Measurements from ENCODE around the gene ZBTB18.

Gene ZBTB18

DNA sequence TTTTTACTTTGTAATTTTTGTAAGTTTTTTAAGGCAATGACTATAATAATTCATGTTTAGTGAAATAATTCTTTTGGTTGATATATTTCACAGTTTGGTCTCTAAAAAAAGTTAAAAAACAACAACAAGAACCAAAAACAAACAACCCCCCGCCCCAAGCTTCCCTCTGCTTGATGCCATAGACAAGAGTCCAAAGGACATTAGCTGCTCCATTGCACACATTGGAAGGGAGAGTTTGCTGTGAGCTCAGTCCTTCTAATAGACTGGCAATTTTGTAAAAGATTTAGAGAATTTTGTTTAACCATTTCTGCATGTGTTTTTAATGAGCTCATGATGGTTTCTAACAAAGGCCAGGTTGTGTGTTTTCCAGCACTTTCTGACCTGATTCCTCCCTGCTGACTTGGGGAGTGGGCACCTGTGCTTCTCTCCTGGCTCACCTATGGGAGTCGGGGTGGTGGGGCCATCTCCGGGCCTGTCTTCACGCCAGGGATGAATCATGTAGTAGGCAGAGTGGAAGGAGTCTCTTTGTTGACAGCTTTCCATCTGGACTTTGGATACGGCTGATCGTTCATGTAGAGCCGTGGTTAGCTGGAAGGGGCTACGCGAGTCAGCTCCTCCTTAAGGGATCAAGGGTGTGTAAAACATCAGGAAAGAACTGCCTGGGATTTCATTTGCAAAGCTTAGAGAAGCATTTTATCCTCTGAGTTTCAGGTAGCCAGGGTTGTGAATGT, 14.1 kb downstream of the ZBTB18 start:
- Histone ChIP-seq H2AFZ (ENCODE audit: low read depth, low read length, severe bottlenecking) (no peak overlapping the region), H3K4me2 (ENCODE audit: low read depth, low read length, poor library complexity, severe bottlenecking) (no peak overlapping the region), H3K79me2 (ENCODE audit: insufficient read depth, low read length) (no peaks in the 10 kb centered on the region), H3K9me2 (replicated peaks; ENCODE audit: insufficient read depth, low read length) (no peaks in the 10 kb centered on the region), H3K4me3 (ENCODE audit: insufficient read depth, low read length, poor library complexity, severe bottlenecking) (no peak overlapping the region), H4K20me1 (ENCODE audit: low read depth, low read length) (no peaks in the 10 kb centered on the region), H3K9me3 (ENCODE audit: insufficient read depth, low read length) (no peaks in the 10 kb centered on the region), H3K9ac (ENCODE audit: low read length) (no peak overlapping the region), H3F3A (ENCODE audit: insufficient read depth) (no peaks in the 10 kb centered on the region), H3K27ac (ENCODE audit: low read depth, low read length) (no peak overlapping the region), H3K27me3 (ENCODE audit: low read length) (no peaks in the 10 kb centered on the region), H3K36me3 (ENCODE audit: low read length) (no peaks in the 10 kb centered on the region)
- no peak for TF ChIP-seq EZH2phosphoT487 (conservative IDR thresholded peaks at IDR 0.05; ENCODE audit: low read length)
- TF ChIP-seq, protein P1, sequence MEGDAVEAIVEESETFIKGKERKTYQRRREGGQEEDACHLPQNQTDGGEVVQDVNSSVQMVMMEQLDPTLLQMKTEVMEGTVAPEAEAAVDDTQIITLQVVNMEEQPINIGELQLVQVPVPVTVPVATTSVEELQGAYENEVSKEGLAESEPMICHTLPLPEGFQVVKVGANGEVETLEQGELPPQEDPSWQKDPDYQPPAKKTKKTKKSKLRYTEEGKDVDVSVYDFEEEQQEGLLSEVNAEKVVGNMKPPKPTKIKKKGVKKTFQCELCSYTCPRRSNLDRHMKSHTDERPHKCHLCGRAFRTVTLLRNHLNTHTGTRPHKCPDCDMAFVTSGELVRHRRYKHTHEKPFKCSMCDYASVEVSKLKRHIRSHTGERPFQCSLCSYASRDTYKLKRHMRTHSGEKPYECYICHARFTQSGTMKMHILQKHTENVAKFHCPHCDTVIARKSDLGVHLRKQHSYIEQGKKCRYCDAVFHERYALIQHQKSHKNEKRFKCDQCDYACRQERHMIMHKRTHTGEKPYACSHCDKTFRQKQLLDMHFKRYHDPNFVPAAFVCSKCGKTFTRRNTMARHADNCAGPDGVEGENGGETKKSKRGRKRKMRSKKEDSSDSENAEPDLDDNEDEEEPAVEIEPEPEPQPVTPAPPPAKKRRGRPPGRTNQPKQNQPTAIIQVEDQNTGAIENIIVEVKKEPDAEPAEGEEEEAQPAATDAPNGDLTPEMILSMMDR (IDR thresholded peaks at IDR 0.05; ENCODE audit: insufficient read depth, low read length, poor library complexity, severe bottlenecking) = no peak

DNA sequence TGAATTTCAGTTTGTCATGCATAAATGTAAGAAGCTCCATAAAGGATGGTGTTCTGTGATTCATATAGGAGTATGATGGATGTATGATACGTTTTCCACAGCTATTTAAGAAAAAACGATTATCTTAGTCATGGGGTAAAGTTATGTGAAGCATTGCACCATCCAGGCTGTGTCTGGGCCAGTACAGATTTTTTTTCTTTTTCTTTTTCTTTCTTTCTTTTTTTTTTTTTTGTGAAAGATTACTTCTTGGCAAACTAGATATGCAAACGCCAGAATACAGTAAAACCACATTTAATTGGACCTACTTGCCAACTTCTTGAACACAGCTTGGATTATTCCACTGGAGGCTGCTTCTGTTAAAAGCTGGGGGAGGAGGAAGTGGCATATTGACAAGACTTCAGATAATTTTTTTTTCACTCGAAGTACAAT, 14.9 kb downstream of the ZBTB18 start:
- no peak overlapping the region for H3K27ac ChIP-seq (ENCODE audit: low read depth, low read length)
- H2AFZ ChIP-seq (ENCODE audit: low read depth, low read length, severe bottlenecking) = no peak overlapping the region
- no peaks in the 10 kb centered on the region for H3K9me2 ChIP-seq (replicated peaks; ENCODE audit: insufficient read depth, low read length)
- H3K36me3 ChIP-seq (ENCODE audit: low read length) = no peaks in the 10 kb centered on the region
- H3K9me3 ChIP-seq (ENCODE audit: insufficient read depth, low read length) = no peaks in the 10 kb centered on the region
- H3F3A ChIP-seq (ENCODE audit: insufficient read depth) = no peaks in the 10 kb centered on the region
- H3K79me2 ChIP-seq (ENCODE audit: insufficient read depth, low read length) = no peaks in the 10 kb centered on the region
- TF ChIP-seq, protein P1 (IDR thresholded peaks at IDR 0.05; ENCODE audit: insufficient read depth, low read length, poor library complexity, severe bottlenecking) = no peak
- H3K9ac ChIP-seq (ENCODE audit: low read length) = no peak overlapping the region
- no peak overlapping the region for H3K4me3 ChIP-seq (ENCODE audit: insufficient read depth, low read length, poor library complexity, severe bottlenecking)
- H4K20me1 ChIP-seq (ENCODE audit: low read depth, low read length) = no peaks in the 10 kb centered on the region
- H3K4me2 ChIP-seq (ENCODE audit: low read depth, low read length, poor library complexity, severe bottlenecking) = no peak overlapping the region
- H3K27me3 ChIP-seq (ENCODE audit: low read length) = no peaks in the 10 kb centered on the region

GRCh38 chr1:244066954-244067716, 16.1 kb downstream of the ZBTB18 start:
- no peaks in the 10 kb centered on the region for H3K36me3 ChIP-seq (ENCODE audit: low read length)
- no peaks in the 10 kb centered on the region for H3K79me2 ChIP-seq (ENCODE audit: insufficient read depth, low read length)
- H2AFZ ChIP-seq (ENCODE audit: low read depth, low read length, severe bottlenecking) = no peak overlapping the region
- no peak overlapping the region for H3K4me3 ChIP-seq (ENCODE audit: insufficient read depth, low read length, poor library complexity, severe bottlenecking)
- no peak overlapping the region for H3K27ac ChIP-seq (ENCODE audit: low read depth, low read length)
- H3K4me2 ChIP-seq (ENCODE audit: low read depth, low read length, poor library complexity, severe bottlenecking) = no peak overlapping the region
- H3K27me3 ChIP-seq (ENCODE audit: low read length) = no peaks in the 10 kb centered on the region
- H4K20me1 ChIP-seq (ENCODE audit: low read depth, low read length) = no peaks in the 10 kb centered on the region
- H3K9ac ChIP-seq (ENCODE audit: low read length) = no peak overlapping the region
- no peaks in the 10 kb centered on the region for H3K9me2 ChIP-seq (replicated peaks; ENCODE audit: insufficient read depth, low read length)
- TF ChIP-seq, protein P1 (IDR thresholded peaks at IDR 0.05; ENCODE audit: insufficient read depth, low read length, poor library complexity, severe bottlenecking) = no peak
- no peak for TF ChIP-seq EZH2phosphoT487 (conservative IDR thresholded peaks at IDR 0.05; ENCODE audit: low read length)
- H3F3A ChIP-seq (ENCODE audit: insufficient read depth) = no peaks in the 10 kb centered on the region
- H3K9me3 ChIP-seq (ENCODE audit: insufficient read depth, low read length) = no peaks in the 10 kb centered on the region
